Memory B cell (primary cell): ENCODE data around the gene EIF1AX.
"Not testable (repeated sequence)": the region's sequence is repeated elsewhere in the genome, so short reads cannot be mapped to it uniquely, and the experiment has no call there.

Experiments used
- ATAC-seq: fragments of 150-1000 bp; cut with Tn5 transposase; 2 replicates; pipeline ENCODE4 v1.10.0; 2021; ENCODE audit warnings: low read depth, mild to moderate bottlenecking, moderate library complexity
- DNase-seq, 2 donors: peaks; one replicate each; pipeline ENCODE4 v3.0.0; 2022; ENCODE audit warnings: low spot score in 2 of 2
- H3K27ac Mint-ChIP-seq: one replicate; pipeline ENCODE4 v1.8.0; 2022; ENCODE audit warnings: mild to moderate bottlenecking, moderate library complexity, mixed read lengths
- H3K27me3 Mint-ChIP-seq: one replicate; pipeline ENCODE4 v1.8.0; 2022; ENCODE audit warnings: mixed read lengths
- H3K36me3 Mint-ChIP-seq: one replicate; pipeline ENCODE4 v1.8.0; 2022; ENCODE audit warnings: mild to moderate bottlenecking, mixed read lengths
- H3K4me1 Mint-ChIP-seq: one replicate; pipeline ENCODE4 v1.8.0; 2022; ENCODE audit warnings: mixed read lengths
- H3K4me3 Mint-ChIP-seq: one replicate; pipeline ENCODE4 v1.8.0; 2022; ENCODE audit warnings: mild to moderate bottlenecking, moderate library complexity, mixed read lengths
- H3K9me3 Mint-ChIP-seq: one replicate; pipeline ENCODE4 v1.8.0; 2022; ENCODE audit warnings: mixed read lengths

EIF1AX gene

GRCh38 chrX:20141281-20142220 lies at the start of gene EIF1AX:
EIF1AX (minus strand) TSS chrX:20141838; CDS start chrX:20141640, 198 bp downstream.
- DNase-seq (peak; percentile 93 to 98), ATAC-seq (peak; percentile 96)
- peaks cover 5% of the 10 kb centered on the region for H3K4me1 Mint-ChIP-seq
- H3K27ac Mint-ChIP-seq = peak within 1 kb of the TSS; percentile 88
- no peaks in the 10 kb centered on the region for H3K27me3 Mint-ChIP-seq
- H3K4me3 Mint-ChIP-seq = peak within 1 kb of the TSS; percentile 63
- H3K9me3 Mint-ChIP-seq = no peaks in the 10 kb centered on the region
- peaks cover 2% of the 10 kb centered on the region for H3K36me3 Mint-ChIP-seq

- no peak for ATAC-seq
- Mint-ChIP-seq H3K4me3 (no peak overlapping the region), H3K27me3 (no peaks in the 10 kb centered on the region), H3K36me3 (peaks cover 11% of the 10 kb centered on the region), H3K4me1 (no peaks in the 10 kb centered on the region), H3K9me3 (no peaks in the 10 kb centered on the region), H3K27ac (peak overlapping the region; percentile 22)
- no peak for DNase-seq
Observed at GRCh38 chrX:20189171-20189570, 47.5 kb upstream of the EIF1AX start.

- Mint-ChIP-seq H3K27ac (peak overlapping the region; percentile 91), H3K4me1 (no peaks in the 10 kb centered on the region), H3K27me3 (no peaks in the 10 kb centered on the region), H3K36me3 (peaks cover 16% of the 10 kb centered on the region), H3K9me3 (no peaks in the 10 kb centered on the region), H3K4me3 (no peak overlapping the region)
- no peak for DNase-seq
- ATAC-seq = no peak
Observed at GRCh38 chrX:20181598-20182329, 40.1 kb upstream of the EIF1AX start.

GRCh38 chrX:20177093-20177492 lies 35.5 kb upstream of the EIF1AX start:
- Mint-ChIP-seq H3K4me3 (no peak overlapping the region), H3K4me1 (no peaks in the 10 kb centered on the region), H3K27ac (no peak overlapping the region), H3K27me3 (no peaks in the 10 kb centered on the region), H3K36me3 (peaks cover 16% of the 10 kb centered on the region), H3K9me3 (no peaks in the 10 kb centered on the region)
- DNase-seq (no peak), ATAC-seq (no peak)

- DNase-seq (no peak), ATAC-seq (no peak)
- Mint-ChIP-seq H3K27ac (no peak overlapping the region), H3K36me3 (peaks cover 3% of the 10 kb centered on the region), H3K27me3 (no peaks in the 10 kb centered on the region), H3K4me3 (no peak overlapping the region), H3K9me3 (no peaks in the 10 kb centered on the region), H3K4me1 (no peaks in the 10 kb centered on the region)
Observed at GRCh38 chrX:20173856-20174255, 32.2 kb upstream of the EIF1AX start.

- DNase-seq (no peak), ATAC-seq (no peak)
- Mint-ChIP-seq H3K36me3 (peaks cover 2% of the 10 kb centered on the region), H3K9me3 (no peaks in the 10 kb centered on the region), H3K4me1 (no peaks in the 10 kb centered on the region), H3K27me3 (no peaks in the 10 kb centered on the region), H3K4me3 (no peak overlapping the region), H3K27ac (no peak overlapping the region)
Observed at GRCh38 chrX:20173313-20173712, 31.7 kb upstream of the EIF1AX start.

GRCh38 chrX:20171887-20172286 lies 30.2 kb upstream of the EIF1AX start:
- Mint-ChIP-seq H3K27ac (no peak overlapping the region), H3K4me3 (no peak overlapping the region), H3K9me3 (no peaks in the 10 kb centered on the region), H3K36me3 (peaks cover 4% of the 10 kb centered on the region), H3K27me3 (no peaks in the 10 kb centered on the region), H3K4me1 (no peaks in the 10 kb centered on the region)
- DNase-seq = no peak
- no peak for ATAC-seq

GRCh38 chrX:20162516-20162915 lies 20.9 kb upstream of the EIF1AX start:
- H3K36me3 Mint-ChIP-seq = peaks cover 22% of the 10 kb centered on the region
- H3K27ac Mint-ChIP-seq, DNase-seq, H3K27me3 Mint-ChIP-seq, H3K4me3 Mint-ChIP-seq, H3K4me1 Mint-ChIP-seq, H3K9me3 Mint-ChIP-seq, ATAC-seq: not testable (repeated sequence)

GRCh38 chrX:20159797-20160385 lies 18.3 kb upstream of the EIF1AX start:
- H3K27me3 Mint-ChIP-seq = no peaks in the 10 kb centered on the region
- no peak overlapping the region for H3K27ac Mint-ChIP-seq
- no peaks in the 10 kb centered on the region for H3K9me3 Mint-ChIP-seq
- DNase-seq = no peak
- H3K36me3 Mint-ChIP-seq = peaks cover 21% of the 10 kb centered on the region
- ATAC-seq = no peak
- peaks cover 2% of the 10 kb centered on the region for H3K4me1 Mint-ChIP-seq
- no peak overlapping the region for H3K4me3 Mint-ChIP-seq

- no peak overlapping the region for H3K27ac Mint-ChIP-seq
- no peak for DNase-seq
- H3K36me3 Mint-ChIP-seq = peaks cover 4% of the 10 kb centered on the region
- peaks cover 2% of the 10 kb centered on the region for H3K4me1 Mint-ChIP-seq
- H3K9me3 Mint-ChIP-seq = no peaks in the 10 kb centered on the region
- no peaks in the 10 kb centered on the region for H3K27me3 Mint-ChIP-seq
- no peak for ATAC-seq
- no peak overlapping the region for H3K4me3 Mint-ChIP-seq
Observed at GRCh38 chrX:20151689-20152088, 10.1 kb upstream of the EIF1AX start.

- no peak for DNase-seq
- Mint-ChIP-seq H3K4me3 (no peak overlapping the region), H3K36me3 (peaks cover 4% of the 10 kb centered on the region), H3K27me3 (no peaks in the 10 kb centered on the region), H3K9me3 (no peaks in the 10 kb centered on the region), H3K27ac (no peak overlapping the region), H3K4me1 (peaks cover 4% of the 10 kb centered on the region)
- ATAC-seq = no peak
Observed at GRCh38 chrX:20149326-20149725, 7.7 kb upstream of the EIF1AX start.

- no peaks in the 10 kb centered on the region for H3K9me3 Mint-ChIP-seq
- no peak overlapping the region for H3K27ac Mint-ChIP-seq
- peaks cover 2% of the 10 kb centered on the region for H3K36me3 Mint-ChIP-seq
Observed at GRCh38 chrX:20147561-20147960, 5.9 kb upstream of the EIF1AX start.

GRCh38 chrX:20144491-20144890 lies 2.9 kb upstream of the EIF1AX start:
- H3K4me3 Mint-ChIP-seq = no peak overlapping the region
- H3K4me1 Mint-ChIP-seq = peaks cover 4% of the 10 kb centered on the region
- DNase-seq = no peak
- ATAC-seq = no peak
- H3K27ac Mint-ChIP-seq = peak overlapping the region; percentile 16
- H3K9me3 Mint-ChIP-seq = no peaks in the 10 kb centered on the region
- peaks cover 2% of the 10 kb centered on the region for H3K36me3 Mint-ChIP-seq
- no peaks in the 10 kb centered on the region for H3K27me3 Mint-ChIP-seq

More at GRCh38 chrX:20147561-20147960, 5.9 kb upstream of the EIF1AX start:
- Mint-ChIP-seq H3K4me3 (no peak overlapping the region), H3K27me3 (no peaks in the 10 kb centered on the region), H3K4me1 (peaks cover 4% of the 10 kb centered on the region)
- no peak for DNase-seq
- ATAC-seq = no peak

- peaks cover 8% of the 10 kb centered on the region for H3K4me1 Mint-ChIP-seq
- no peaks in the 10 kb centered on the region for H3K27me3 Mint-ChIP-seq
- H3K4me3 Mint-ChIP-seq = no peak overlapping the region
- DNase-seq (no peak), ATAC-seq (no peak)
- peaks cover 2% of the 10 kb centered on the region for H3K36me3 Mint-ChIP-seq
- no peak overlapping the region for H3K27ac Mint-ChIP-seq
- H3K9me3 Mint-ChIP-seq = no peaks in the 10 kb centered on the region
Observed at GRCh38 chrX:20143561-20143960, 1.9 kb upstream of the EIF1AX start.
